Stimulated activated CD8-positive, alpha-beta memory T cell treated with anti-CD3 and anti-CD28 coated beads, Interleukin-7, amount 100 ng/mL, for 48 hours (primary cell): Measurements from ENCODE around the gene SSU72.

ENCODE experiments used
- DNase-seq, 2 donors: peaks; one replicate each; pipeline ENCODE4 v3.0.0-alpha.2; 2020; ENCODE audit warnings: low read depth in 1 of 2; ENCODE audit errors: extremely low read depth in 1 of 2

The SSU72 gene

DNA sequence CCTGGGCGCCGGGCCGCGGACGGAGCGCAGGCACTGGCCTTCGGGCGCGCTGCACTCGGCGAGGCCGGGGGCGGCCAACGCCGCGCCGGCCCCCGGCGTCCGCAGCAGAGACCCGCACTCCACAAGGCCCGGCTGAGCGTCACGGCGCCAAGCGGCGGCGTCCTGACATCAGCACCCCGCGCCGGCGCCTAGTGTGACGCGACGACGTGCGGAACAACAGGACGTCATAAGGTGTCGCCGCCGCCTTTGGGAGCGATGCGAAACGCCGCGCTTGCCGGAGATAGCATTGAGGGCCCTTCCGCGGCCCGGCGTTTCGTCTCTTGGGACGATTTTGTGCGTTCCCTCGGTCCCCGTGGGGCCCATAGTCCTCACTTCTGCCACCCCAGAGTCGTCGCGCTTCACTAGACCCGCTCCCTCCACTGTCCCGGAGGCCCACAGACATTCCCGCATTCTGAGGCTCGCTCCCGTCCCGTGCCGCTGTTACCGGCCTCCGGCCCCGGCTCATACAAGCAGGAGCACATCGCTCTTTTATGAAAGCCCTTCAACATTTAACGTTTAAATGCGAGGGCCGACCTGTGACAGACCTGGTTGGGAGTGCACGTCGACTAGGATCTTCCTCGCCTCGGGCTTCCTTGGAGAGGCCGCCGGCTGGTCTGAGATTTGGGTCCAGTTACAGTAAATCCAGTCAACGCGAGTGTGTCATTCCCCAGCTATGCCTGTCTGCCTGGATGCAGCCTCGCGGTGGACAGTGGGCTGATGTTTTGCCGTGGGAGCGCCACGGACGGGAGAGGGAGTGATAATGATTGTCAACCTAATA lies at the start of gene SSU72:
Gene SSU72 (minus strand): TSS at position 143 of the 817 bp plus-strand sequence. CDS start 306 bp downstream, outside the sequence.
- DNase-seq = peak; percentile 80 to 87

GRCh38 chr1:1623631-1624442 lies 49.2 kb upstream of the SSU72 start:
- DNase-seq = no peak

DNA sequence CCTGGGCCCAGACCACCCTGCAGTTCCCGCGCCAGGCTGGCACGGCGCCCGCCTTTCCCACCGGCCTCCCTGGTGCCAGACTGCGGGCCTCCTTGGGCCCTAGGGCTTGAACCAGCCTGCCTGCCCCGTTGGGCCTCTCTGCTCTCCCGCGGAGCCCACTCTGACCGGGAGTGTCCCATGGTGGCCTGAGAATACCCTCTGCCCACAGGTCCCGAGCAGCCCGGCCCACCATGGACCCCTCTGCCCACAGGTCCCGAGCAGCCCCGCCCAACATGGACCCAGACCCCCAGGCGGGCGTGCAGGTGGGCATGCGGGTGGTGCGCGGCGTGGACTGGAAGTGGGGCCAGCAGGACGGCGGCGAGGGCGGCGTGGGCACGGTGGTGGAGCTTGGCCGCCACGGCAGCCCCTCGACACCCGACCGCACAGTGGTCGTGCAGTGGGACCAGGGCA lies 48.5 kb upstream of the SSU72 start:
- no peak for DNase-seq

DNA sequence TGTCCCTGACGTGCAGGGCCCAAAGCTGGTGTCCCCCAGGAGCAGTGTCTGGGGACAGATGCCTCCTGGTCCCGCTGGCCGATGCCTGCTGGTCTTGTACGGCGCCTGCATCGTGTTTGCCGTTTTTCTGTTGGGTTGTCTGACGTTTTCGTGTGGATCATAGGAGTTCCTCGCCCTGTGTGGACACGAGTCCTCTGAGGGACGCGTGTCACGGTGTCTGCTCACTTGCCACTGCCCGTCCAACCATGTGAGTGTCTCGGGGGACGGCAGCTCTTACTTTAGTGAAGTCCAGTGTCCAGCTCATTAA lies 48.1 kb upstream of the SSU72 start:
- no peak for DNase-seq

- no peak for DNase-seq
Observed at GRCh38 chr1:1622010-1622787, 47.5 kb upstream of the SSU72 start.

DNA sequence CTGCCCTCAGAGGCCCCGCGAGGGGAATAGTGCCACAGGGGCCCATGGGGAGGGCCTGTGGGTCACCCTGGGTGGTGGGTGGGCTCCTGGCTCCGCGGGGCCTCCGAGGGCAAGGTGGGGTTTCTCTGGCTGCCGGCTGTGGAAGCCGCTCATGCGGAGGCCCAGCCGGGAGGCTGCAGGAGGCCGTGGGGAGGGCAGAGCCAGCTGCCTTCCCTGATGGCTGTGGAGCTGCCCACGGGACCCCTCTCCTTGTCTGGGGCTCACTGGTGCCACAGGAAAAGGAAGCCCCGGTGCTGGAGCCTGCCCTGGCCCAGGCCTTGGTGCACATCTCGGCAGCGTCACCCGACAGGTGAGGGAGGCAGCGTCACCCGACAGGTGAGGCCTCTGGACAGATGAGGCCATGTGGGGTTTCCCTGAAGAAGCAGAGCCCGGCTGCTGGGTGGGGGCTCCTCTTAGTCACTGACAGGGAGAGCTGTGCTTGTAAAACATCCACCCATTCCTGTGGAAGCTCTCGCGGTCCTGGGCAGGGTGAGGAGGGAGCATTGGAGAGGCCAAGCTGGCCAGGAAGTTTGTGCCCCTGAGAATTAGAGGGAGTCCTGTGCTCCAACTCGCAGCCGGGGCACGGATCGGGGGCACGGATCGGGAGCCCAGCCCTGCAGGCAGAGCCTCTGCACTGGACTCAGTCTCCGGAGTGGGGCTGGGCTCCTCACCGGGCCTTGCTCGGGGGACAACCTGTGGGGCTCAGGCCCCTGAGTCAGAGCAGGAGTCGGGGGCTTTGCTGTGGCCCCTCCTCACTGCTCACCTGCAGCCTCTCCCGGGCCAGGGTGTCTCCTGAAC lies 46.7 kb upstream of the SSU72 start:
- DNase-seq = no peak

DNA sequence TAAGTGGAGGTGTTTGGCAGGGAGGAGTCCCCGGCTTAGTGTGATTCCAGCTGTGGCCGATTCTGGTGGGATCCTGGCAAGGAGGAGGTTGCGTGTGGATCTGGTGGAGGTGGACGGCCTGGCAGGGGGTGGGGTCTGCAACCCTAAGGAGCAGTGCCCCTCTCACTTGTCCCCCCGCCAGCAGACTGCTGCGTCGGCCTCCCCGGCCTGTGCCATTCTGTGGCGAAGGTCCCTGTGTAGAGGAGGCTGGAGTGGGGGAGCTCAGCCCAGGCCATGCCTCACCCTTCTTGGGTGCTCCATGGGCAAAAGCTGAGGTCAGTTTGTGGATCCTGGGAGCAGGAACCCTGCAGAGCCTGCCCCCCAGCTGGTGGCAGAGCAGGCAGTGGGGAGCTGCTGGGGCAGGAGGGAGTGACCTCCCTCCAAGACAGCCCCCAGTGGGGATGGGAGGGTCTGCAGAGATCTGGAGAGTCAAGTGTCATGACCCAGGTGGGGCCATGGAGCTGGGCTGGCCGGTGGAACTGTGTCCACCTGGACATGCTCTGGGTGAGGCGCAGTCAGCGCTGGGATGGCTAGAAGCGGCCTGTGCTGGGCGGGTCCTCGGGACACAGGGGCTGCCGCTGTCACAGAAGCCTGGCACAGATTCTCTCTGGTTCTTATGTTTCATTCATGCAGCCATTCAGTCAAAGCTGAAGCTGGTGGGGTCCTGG lies 45.9 kb upstream of the SSU72 start:
- DNase-seq = no peak

DNA sequence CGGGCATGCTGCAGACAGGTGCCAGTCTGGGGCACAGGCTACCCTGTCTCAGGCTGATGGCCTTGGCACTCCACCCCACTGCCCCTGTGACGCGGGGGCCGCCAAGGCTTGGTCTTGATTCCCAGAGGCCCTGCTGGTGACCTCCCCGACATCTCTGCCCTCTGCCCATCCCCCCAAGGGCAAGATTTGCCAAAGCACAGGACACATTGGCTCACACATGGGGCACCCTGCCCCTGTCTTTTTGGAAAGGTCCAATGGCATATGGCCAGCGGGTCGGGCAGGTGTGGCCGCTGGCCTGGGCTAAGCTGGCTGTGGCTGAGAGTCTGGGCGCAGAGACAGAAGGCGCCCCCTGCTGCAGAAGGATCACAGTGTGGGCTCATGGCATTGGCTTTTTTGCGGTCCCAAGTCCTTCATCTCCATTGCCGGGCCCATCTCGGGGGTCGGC lies 45.3 kb upstream of the SSU72 start:
- no peak for DNase-seq

- DNase-seq = no peak
Observed at GRCh38 chr1:1618396-1619068, 43.9 kb upstream of the SSU72 start.

DNA sequence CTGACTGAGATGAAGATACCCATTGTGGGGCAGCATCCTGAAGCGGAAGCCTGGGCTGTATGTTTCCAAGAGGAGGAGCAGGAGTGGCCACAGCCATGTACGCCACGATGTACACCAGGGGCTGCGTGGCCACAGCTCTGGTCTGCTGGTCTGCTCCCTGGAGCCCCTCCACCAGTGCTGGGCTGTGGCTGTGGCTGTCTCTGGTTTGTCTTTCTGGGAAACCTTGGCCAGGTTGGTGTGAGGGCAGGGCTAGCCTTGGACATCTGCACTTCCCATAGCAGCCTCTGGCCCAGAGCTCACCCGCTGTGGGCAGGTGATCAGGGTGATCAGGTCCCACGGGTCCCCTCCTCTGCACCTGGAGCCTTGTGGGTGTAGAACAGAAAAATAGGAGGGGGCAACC lies 43.3 kb upstream of the SSU72 start:
- no peak for DNase-seq

- DNase-seq = no peak
Observed at GRCh38 chr1:1617516-1617915, 42.9 kb upstream of the SSU72 start.

- no peak for DNase-seq
Observed at GRCh38 chr1:1616838-1617237, 42.2 kb upstream of the SSU72 start.

DNA sequence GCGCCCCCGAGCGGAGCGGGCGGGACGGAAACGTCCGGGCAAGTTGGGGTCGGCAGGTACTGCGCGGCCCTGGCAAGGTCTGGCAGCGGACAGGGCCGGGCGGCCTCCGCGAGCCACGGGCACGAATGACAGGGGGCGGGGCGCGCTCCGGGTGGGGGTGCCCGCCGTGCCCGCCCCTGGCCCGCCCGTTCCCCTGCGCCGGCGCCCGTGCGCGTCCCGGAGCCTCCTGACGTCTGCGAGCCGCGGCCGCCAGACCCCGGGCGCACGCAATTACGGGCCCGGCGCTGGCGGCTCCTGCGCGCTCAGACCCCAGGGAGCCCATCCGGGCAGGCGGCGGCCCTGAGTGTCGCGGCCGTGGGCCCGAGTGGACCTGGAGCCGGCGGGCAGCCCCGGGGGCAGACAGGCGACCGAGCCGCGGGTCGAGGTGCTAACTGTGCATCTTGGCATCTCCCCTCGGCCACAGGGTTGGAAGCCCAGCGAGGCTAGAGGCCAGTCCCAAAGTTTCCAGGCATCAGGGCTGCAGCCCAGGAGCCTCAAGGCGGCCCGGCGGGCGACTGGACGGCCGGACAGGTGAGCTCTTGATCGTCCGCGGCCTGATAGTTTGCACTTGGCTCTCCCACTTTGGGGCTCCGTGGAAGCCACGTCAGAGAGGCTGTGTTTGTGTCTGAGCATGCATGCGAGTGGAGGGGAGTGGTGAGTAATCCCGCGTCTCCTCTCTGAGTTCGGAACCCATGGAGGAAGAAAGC lies 41.6 kb upstream of the SSU72 start:
- no peak for DNase-seq

- DNase-seq = peak; percentile 91 to 94
Observed at GRCh38 chr1:1615256-1616044, 40.8 kb upstream of the SSU72 start, which contains the start of gene MIB2. Gene MIB2, plus strand, starts transcription at chr1:1615500. Its CDS starts 7,953 bp downstream, at chr1:1623453.

DNA sequence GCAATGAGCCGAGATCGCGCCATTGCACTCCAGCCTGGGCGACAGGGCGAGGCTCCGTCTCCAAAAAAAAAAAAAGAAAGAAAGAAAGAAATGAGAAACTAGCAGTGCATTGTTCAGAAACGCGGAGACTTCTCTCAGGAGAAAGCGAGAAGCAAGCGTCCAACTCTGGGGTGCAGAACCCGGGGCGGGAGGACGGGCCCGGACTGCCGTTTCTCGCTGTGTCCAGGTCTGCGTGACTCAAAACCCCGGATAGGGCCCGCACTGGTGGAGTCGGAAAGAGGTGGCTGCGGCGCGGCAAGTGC lies 40.2 kb upstream of the SSU72 start:
- no peak for DNase-seq

DNA sequence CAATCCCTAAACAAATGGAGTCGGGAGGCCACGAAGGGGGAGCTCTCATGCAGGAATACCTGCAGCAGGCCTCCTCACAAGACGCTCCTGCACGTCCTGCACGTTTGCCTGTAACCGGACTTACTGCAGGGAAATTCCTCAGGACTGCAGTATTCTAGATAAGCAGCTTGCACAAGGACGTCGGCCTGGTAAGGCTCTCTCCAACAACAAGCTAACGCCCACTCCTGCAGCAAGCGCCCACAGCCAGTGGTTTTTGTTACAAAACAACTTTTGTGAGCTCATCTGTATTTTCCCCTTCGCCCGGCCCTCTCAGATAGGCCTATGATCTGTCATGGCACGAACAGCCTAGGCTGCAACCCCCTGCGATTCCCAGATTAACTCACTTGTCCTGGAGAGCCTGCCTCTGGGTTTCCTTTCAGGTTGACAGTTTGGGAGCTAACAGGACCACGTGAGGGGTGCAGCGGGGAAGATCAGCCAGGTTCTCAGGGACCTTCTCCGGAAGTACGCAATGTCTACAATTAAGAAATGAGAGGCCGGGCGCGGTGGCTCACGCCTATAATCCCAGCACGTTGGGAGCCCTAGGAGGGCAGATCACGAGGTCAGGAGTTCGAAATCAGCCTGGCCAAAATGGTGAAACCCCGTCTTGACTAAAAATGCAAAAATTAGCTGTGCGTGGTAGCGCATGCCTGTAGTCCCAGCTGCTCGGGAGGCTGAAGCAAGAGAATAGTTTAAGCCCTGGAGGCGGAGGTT lies 39.7 kb upstream of the SSU72 start:
- peak in 1 of 2 donors; percentile 50 for DNase-seq

- no peak for DNase-seq
Observed at GRCh38 chr1:1613509-1614082, 38.9 kb upstream of the SSU72 start.
